GM21528 (cell line): ENCODE measurements around the gene PNPT1.
"Not testable (repeated sequence)": the region's sequence is repeated elsewhere in the genome, so short reads cannot be mapped to it uniquely, and the experiment has no call there.

Source experiments
- ATAC-seq: cut with Tn5 transposase; IDR thresholded peaks from one replicate; pipeline ENCODE4 v1.9.1; 2021; ENCODE audit warnings: mild to moderate bottlenecking, moderate library complexity; ENCODE audit not compliant: unreplicated experiment, low FRiP score

The PNPT1 gene

DNA sequence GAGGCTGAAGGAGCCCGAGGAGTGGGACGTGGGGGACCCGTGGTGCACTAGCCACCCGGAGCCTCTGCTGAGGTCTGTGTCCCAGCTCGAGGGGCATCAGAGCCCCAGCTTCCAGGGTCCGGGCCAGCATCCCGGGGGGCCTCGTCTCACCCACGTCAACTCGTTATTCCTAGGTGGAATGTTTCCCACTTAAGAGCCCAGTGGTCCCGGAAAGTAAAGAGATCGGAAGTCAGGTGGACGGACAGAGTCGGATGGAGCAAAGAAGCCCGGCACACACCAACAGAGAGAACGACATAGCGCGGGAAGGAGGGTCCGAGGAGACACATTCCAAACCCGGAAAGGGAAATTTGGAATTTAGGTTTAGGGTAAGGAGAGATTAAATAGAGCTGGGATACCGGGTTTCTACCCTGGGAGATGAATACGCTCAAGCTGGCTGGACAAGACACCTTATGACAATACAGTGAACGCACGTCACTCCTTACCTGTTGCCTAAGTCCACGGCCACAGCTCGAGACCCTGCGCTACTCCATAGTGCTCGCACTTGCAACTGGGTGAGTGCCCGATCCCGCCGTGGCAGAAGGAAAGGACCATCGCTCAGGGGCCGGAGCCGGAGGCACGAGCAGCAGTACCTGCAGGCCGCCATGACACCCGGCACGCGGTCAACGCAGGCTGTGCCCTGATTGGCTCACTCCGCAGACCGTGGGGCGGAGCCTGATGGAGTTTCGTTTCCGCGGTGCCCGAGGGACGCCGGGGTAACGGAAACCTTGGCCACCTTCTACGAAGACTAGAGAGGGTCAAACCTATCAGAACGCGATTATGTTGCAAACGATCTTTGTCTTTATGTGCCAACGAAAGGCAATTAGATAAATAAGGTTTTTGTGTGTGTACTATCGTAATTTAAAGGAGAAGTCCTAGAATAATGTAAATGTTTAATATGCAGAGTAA is at the start of gene PNPT1:
PNPT1 (minus strand) TSS at position 664 of the 945 bp plus-strand sequence; CDS start at position 643, 21 bp downstream.
- peak; percentile 100 for ATAC-seq

DNA sequence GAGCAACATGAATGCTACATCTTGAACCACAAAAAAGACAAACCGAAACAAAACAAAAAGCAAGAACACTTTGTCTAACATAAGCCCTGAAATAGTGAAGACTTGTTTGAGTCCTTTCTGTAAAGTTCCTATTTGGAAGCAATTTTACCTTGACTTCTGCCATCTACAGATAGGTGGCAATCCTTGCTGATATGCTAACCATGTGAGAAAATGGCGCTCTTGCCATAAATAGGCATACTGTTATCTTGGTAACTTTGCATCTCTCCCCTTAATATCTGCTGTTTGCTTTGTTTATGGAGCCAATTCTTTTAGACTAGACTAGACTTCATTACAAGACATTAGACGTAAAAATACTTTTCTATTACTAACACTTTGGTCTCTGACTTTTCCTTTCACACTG is 49.4 kb upstream of the PNPT1 start:
- no peak for ATAC-seq

- ATAC-seq = not testable (repeated sequence)
Observed at GRCh38 chr2:55736019-55736536, 42.4 kb upstream of the PNPT1 start.

DNA sequence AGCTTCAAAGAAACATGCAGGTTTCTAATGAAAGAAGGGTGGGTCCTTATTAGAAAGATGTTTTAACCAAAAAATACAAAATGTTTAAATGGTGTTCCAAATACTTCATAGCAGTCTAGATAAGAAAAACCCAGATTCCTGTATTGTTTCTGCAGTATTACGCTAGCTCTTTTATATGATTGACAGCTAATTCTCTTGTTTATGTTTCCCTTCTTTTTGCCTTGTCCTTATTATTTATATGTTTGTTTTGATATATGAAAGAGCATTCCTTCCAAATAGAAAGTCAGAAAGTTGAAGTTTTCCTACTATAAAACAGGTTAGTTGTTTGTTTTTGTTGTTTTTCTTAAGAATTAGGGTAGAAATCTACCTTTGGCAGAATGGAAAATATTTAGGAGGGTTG is 41.1 kb upstream of the PNPT1 start:
- ATAC-seq = no peak

GRCh38 chr2:55733335-55733734 is 39.7 kb upstream of the PNPT1 start:
- no peak for ATAC-seq

- ATAC-seq = no peak
Observed at GRCh38 chr2:55732854-55733253, 39.2 kb upstream of the PNPT1 start.

DNA sequence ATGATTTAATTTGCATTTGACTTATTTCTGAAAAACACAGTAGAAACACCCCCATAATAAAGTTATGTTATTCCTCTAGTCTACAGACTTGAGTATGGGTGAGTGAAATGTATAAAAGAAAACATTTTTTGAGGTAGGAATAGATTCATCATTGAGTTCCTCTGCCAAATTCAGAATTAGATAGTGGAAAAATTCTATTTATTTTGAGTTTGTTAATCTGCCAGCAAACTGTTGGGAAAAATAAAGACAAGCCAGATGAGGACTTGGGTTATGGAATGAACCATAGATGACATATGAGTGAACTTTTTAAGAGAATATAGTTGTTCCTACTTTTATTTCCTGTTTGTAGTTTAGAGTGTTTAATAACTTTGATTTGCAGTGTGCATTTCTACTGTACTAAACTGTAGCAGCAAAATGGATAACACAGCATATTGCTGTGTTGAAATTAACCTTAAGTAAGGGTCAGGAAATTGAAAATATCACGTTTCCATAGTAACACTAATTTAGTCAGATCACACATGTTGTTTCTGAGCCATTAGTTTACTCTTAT is 35.6 kb upstream of the PNPT1 start:
- no peak for ATAC-seq

DNA sequence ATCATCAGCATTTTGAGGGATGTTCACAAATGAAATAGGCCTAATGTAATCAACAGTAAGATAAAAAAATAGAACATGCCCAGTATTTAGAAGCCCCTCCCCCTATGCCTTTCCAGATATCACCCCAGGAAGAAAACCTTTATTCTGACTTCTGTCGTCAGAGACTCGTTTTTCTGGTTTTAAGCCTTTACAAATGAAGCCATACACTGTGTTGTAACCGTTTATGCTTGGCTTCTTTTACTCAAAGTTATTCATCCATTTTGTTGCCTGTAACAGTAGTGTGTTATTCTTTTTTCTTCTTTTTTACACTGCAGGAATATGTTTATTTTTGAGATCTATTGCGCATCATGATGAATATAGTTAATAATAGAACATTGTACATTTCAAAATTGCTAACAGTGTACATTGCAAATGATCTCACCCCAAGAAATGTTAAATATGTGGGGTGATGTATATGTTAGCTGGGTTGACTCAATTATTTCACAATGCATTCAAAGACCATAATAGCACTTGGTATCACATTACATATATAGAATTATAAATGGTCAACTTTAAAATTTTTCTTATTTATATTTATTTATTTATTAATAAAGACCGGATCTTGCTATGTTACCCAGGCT is 28.1 kb upstream of the PNPT1 start:
- no peak for ATAC-seq

GRCh38 chr2:55720417-55720816 is 26.8 kb upstream of the PNPT1 start:
- ATAC-seq = no peak

- ATAC-seq = no peak
Observed at GRCh38 chr2:55719852-55720251, 26.2 kb upstream of the PNPT1 start.

DNA sequence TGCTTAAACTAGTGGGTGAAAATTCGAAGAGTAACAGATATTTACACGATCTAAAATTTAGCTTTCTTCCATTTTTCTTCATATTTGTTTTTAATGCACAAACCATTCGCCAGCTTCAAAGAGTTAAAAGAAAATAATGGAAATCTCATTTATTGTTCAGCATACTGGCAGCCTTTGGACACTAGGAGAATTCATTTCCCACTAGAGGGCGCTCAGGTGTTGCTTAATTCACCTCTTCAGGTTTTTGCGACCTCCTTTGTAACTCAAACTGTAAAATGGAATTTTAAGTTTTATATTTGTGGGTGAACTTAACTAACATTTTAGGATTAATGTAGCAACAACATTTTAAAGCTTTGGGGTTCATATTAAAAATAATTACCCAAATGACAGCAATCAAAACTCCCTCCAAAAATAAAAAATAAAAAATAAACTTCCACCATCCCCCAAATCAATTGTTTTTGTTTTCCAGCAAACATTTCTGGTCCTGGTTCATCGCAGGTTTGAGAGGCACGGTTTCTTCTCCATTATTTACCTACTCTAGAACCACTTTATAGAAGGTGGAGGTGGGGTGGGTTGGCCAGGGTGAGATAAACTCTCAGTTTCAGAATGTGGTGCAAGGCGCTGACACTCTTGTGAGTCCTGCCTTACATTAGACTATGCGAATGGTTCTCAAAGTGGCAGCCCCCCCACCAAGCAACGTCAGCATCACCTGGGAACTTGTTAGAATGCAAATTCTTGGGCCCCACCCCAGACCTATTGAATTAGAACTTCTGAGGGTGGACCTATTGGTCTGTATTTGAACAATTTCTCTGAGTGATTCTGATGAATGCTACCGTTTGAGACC is 24.7 kb upstream of the PNPT1 start:
- ATAC-seq = no peak

- no peak for ATAC-seq
Observed at GRCh38 chr2:55715626-55716025, 22.0 kb upstream of the PNPT1 start.

- not testable (repeated sequence) for ATAC-seq
Observed at GRCh38 chr2:55715178-55715577, 21.5 kb upstream of the PNPT1 start.

DNA sequence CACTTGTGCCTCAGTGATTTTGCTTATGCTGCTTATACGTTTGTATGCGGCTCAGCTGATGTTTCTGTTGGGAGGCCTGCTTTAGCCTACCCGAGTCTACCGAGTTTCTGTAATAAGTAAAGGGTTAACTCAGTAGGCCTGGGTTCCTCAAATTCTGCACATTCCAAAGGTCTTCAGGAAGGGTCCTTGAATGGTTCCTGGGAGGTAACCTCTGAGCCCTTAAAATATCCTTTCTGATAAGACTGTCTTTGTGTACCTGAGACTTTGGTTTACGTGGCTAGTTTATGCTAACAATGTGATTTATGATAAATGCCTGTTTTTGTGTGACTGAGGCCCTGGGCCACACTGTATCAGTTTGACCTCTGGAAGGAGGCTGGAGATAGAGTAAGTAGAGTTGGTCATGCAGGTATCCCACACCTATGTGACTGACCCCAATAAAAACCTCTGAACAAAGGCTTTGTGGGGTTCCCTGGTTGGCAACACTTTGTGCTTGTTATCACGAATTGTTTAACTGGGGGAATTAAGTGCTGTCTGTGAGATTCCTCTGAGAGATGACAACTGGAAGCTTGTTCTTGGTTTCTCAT is 18.9 kb upstream of the PNPT1 start:
- ATAC-seq = no peak

- no peak for ATAC-seq
Observed at GRCh38 chr2:55710025-55710424, 16.4 kb upstream of the PNPT1 start.

DNA sequence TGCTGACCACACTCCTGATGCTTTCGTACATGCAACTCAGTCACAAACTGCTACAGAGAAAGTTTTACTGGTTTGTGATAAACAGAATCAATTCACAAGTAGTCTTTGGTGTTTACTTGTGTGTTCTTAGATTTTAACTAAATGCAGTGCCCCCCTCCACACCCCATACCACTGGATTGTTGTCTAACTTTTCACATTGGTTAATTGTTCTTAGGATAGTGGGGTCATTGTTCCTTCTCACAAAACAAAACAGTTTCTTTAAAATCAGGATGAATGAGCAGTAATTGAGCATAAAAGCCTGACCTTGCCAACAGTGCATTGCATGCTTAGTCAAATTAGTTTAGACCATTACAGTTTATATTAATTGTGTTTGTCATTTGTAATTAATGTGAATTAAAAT is 14.1 kb upstream of the PNPT1 start:
- no peak for ATAC-seq

- not testable (repeated sequence) for ATAC-seq
Observed at GRCh38 chr2:55706258-55706657, 12.6 kb upstream of the PNPT1 start.

DNA sequence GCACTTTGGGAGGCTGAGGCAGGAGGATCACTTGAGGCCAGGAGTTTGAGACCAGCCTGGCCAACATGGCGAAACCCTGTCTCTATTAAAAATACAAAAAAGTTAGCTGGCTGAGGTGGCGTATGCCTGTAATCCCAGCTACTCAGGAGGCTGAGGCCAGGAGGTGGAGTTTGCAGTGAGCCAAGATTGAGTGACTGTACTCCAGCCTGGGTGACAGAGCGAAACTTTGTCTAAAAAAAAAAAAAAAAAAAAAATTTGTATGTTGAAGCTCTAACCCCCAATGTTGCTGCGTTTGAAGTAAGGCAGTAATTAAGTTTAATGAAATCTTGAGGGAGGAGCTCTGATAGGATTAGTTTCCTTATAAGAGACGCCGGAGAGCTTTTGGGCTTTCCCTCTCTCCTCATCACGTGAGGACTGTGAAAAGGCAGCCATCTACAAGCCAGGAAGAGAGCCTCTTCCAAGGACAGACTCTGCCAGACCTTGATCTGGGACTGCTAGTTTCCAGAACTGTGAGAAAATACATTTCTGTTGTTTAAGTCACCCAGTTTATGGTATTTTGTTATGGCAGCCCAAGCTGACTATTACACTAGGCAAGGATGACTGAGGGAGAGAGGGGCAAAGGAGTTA is 11.5 kb upstream of the PNPT1 start:
- ATAC-seq = no peak

DNA sequence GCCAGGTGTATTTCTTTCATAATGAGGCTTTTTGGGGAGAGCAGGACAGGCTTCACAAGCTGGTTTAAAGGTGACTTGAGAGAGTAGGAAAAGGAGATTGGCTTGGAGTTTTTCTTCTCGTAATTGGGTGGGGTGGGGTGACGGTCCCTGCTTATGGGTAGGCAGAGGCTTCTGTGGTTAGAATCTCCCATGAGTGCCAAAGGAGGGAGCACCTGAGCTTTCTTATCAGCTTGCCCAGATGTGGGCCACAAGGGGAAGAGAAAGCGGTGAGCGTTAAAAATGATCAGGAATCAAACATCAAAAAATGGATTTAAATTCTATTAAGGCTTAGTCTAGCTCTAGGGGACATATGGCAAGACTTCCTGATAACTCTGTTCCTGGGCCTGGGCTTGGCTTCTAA is 9.7 kb upstream of the PNPT1 start:
- ATAC-seq = no peak

- ATAC-seq = peak; percentile 8
Observed at GRCh38 chr2:55692740-55693139, 904 bp downstream of the PNPT1 start.
